NCI-H524 treated with DMSO at 0.1 percent for 48 hours (cell line): ENCODE measurements around the gene KCNQ5.

ENCODE experiments used
- DNase-seq: peaks from one replicate; lab custom pipeline; 2025; lab: John Stamatoyannopoulos, UW

KCNQ5 gene

DNA sequence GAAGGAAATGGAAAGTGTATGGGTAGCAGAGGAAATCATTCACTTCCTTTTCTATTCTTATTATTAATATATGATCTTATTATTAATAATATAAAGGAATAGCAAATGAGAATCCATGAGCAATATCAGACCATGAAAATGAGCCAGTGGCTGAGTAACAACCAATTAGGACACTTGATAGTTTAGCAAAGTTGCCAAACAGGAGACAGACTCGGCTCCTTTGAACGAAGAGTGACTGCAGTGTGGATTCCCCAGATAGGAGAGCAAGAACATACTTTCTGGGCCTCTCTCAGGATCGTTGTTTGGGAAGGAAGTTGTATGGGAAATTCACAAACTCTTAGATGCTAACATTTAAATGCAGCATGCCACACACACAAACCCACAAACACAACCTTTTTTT lies 381.4 kb downstream of the KCNQ5 start:
- no peak for DNase-seq

DNA sequence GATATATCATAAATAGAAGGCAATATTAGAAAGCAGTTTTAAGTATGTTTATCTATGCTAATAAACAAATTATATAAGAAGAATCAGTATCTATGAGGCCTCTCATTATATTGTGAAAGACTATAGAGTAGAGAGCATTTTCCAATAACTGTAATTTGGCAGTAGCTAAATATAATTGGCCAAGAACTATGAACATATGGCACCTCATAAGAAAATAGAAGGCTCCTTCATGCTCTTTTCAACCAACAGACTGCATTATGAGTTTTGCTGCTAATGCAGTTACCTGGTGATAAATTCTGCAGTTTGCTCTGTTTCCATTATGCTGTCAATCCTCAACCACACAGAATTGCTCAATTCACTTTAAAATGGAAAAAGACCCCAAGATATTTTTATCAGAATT lies 382.4 kb downstream of the KCNQ5 start:
- DNase-seq = no peak

DNA sequence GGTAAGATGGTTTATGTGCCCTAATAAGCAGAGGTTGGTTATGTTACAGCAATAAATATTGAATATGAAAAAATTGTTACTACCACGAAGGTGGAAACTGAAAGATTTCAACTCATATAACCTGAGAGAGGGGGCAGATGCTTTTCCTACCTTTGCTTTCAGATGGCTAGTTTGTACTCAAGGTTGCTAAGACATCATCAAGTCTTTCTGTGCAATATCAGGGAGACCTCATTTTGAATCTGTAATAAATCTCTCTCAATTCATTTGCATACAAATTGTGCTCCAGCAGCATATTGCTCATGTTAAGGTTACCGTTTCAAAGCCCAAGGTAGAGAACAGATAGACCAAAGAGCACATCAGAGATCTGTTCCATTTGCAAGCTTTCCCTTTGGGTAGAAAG lies 383.0 kb downstream of the KCNQ5 start:
- no peak for DNase-seq

DNA sequence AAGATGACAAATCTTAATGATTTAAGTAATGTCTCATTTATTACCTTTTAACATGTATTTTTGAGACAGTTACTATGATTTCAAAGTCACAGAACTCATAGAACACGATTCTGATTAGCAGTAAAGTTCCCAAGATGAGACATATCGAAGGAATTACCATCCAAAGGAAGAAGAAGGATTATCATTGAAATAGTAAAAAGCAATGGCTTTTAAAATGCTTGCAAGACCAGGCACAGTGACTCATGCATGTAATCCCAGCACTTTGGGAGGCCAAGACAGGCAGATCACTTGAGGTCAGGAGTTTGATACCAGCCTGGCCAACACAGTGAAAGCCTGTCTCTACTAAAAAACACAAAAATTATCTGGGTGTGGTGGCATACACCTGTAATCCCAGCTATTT lies 384.3 kb downstream of the KCNQ5 start:
- DNase-seq = no peak

DNA sequence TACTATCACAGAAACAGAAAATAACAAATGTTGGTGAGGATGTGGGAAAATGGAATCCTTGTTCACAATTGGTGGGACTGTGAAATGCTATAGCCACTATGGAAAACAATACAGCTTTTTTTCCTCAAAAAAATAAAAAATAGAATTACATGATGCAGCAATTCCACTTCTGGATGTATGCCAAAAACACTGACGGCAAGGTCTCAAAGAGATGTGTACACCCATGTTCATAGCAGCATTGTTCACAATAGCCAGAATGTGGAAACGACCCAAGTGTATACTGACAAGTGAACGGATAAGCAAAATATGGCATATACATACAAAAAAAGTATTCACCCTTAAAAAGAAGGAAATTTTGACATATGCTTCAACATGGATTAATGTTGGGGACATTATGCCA lies 390.1 kb downstream of the KCNQ5 start:
- no peak for DNase-seq

DNA sequence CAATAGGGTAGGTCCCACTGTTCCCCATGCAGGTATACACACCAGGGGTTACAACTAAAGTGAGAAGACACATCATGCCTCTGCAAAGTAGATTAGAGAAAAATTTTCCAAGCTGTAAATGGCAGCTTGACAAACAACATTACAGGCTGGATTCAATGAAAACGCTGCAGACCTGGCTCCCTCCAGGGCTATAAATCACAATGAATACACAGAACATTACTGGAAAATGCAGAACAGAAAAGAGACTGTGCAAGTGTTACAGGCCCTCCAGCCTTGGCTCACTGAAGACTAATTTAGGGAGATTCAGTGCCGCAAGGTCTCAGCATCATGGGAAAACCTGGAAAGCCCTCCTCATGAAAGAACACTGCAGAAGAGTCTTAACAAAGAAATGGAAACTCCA lies 395.6 kb downstream of the KCNQ5 start:
- DNase-seq = no peak

DNA sequence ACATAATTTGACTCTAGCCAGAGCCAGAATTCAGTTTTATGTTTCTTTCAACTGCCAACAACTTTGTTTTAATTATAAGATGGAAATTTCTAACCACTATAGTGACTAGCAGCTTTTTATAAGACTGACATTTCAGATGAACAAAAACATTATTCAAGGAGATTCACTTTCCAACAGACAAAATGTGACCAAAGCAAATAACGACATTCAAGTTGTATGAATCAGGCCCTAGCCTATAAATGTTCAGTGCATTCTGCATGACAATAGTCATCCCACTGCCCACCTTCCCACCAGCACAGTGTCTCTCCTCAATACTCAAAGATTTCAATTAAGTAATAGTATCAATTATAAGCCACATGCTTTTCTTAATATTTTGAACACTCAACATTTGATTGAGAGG lies 402.7 kb downstream of the KCNQ5 start:
- no peak for DNase-seq

DNA sequence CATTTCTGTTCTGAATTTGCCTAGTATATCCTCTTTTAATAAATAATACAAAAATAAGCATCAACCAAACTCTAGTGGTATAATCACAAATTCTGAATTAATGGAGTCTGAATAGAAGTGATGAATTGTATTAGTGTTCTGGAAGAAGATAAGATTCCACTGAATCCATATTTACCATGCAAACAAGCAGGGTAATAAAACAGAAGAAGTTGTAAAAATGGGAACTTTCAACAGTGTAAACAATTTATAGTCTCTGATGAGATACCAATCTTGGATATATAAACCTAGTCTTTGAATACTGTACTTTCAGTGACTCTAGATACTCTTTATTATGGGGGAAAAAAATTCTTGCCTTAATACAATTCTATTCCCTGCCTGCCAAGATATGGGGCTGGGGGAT lies 405.8 kb downstream of the KCNQ5 start:
- DNase-seq = no peak

DNA sequence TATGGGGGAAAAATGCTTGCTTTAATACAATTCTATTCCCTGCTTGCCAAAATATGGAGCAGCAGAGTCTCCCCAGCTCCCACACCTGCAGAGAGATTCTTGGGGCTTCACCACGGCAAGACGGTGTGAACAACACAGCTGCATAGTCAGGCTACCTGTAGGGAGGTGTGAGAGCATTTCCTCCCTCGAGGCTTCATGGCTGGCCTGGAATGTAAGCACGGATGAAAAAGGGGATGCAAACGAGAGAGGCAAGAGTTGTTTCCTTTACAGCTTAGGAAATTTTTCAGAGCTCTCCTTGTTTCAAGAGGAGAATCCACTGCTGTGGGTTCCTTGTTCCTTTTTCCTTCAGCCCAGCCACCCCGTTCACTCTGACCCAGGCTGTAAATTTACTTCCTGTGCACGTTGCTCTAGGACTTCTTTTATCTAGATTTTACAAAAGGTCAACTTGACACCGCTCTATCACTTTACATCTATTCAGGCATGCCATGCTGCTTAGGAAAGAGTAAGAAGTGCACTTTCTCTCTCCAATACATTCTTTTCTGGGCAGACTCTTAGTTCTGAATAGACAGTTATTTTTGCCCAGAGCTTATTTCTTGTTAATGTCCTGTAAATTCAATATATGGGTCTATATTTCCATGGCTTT lies 406.4 kb downstream of the KCNQ5 start:
- no peak for DNase-seq

DNA sequence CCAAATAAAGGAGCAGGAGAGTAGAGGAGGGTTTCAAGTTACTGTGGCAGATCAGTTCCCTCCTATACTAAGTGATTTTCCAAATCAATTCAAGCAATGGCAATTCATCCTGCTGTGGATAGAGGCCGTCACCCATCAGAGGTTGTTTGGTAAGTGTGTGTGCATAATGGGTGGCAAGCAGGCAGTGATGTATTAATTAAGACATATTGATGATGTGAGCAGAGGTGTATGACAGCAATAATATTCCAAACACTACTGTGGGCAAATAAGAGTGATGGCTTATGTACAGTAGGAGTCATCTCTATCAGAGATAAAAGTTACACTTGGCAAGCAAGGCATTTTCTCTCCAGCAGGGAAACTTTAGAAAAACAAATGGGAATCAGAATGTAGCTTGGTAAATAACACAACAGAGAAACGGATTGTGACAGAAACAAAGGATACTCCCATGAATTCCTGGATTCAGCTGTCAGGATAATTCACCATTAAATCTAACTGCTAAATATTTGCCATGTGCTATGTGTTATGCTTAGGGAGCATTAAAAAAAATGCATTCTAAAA lies 407.1 kb downstream of the KCNQ5 start:
- DNase-seq = no peak

DNA sequence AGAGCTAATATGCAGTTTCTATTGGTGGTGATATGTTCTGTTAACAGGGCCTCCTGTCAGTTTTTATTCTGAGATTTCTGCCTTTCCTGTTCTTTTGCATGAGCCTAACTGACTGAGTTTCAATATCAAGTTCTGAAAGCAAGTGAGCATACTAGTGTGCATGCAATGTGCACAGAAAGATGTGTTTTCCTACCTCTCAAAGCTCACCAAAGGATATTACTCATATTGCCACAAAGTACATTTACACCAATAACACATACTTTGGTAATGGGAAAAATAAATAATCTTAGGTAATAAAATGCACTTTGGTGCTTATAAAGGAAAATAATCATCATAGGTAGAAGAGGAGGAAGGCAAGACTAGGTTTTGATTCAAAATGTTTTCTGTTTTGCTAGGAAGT lies 408.4 kb downstream of the KCNQ5 start:
- DNase-seq = no peak

DNA sequence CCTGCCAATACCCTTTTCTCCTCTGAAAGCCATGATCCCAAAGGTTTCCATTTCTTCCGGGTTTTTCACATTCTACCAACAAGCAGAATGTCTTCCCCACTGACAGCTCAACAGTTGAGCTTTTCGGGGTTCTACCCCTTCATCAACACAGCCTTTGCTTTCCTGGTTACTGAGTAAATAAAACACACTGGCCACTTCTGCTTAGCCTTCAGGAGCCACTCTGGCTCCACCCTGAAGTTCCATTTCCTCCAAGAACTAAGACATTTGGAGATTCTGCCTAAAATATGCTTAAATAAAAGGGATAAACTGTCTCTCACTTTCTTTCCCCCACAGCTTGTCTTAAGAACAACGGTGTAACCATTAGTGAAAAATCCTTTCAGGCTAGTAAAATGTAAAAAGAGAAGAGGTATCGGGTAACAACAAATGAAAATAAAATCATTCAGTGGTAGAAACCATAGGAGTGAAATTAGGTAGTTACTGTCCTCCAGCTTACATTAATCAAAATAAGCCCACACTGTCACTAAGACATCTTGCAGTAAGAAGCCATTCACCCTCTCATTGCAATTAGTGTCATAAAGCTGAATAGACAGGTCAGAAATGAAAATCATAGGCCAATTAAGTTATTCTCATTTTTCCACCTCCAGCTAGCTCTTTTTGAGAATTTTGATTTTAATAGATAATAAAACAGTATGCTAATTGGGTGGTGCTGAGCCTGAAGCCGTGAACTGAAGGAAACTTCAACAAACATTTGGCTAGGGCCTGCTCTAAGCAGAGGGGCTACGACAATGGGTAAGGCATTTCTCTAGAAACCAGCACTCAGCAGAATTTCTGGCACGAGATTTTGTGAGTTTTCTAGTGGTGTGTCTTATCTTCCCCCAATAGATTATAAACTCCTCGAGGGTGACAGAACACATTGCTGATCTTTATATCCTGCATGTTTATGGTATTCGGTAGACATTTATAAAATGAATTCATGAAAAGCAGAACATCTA lies 409.2 kb downstream of the KCNQ5 start:
- no peak for DNase-seq

DNA sequence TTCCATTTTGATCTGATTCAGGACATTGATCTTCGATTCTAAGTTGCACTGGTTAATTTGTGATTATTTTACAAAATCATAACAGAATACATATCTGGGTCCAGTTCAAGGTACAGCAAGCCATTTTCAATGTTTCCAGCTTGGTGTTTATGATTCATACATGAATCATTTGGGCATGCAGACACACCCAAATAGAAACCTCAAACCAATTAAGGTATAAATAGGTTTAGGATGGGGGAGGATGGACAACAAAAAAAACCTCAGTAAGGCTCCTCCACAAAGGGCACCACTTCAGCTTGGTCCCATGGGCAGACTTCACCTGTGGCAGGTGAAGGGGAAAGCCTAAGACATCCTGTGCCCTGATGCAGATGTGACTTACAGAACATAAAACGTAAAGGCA lies 410.7 kb downstream of the KCNQ5 start:
- DNase-seq = no peak

DNA sequence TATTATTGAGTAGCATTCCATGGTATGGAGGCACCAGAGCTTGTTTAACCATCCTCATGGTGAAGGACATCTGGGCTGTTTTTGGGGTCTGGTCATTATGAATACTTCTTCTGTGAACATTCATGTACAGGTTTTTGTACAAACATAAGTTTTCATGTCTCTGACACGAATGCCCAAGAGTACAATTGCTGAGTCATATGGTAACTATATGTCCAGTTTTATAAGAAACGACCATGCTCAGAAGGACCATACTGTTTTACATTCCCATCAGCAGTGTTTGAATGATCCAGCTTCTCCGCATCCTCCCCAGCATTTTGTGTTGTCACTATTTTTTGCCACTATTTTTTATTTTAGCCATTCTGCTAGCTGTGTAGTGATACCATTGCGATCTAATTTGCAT lies 414.8 kb downstream of the KCNQ5 start:
- no peak for DNase-seq

DNA sequence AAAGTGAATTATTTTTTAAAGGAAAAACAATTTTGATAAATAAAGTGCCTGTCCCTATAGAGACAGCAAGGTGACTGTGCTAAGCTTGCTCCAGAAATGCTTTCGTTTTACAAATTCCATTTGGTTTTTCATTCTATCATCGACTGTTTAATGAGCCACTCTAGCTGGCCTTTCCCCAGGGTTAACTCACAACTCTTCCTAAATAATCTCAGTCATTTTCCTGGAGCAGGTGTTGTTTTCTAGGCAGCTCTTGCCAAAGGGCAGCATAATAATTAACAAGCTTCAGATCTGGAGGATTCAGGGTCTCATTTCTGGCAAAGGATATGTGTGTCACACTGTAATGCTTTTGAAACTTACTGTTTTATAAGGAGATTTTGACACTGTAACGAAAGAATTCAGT lies 419.2 kb downstream of the KCNQ5 start:
- DNase-seq = no peak

DNA sequence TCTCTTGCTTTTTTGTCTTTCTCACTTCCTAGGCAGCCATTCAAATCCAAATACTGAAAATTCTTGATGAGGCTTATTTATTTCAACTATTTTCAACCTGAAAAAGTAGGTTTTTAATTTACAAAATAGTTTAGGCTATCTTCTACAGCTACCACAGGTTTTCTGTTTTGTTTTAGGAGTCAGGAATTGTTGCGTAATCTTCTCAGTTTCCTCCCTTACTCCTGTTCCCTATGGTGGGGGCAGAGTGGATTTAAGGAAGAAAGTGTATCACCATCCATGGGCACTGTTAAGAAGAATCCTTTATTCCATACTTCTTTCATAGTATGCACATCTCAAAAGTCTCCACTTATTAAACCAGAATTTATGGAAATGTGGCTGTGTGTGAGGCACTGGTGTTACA lies 421.0 kb downstream of the KCNQ5 start:
- no peak for DNase-seq

DNA sequence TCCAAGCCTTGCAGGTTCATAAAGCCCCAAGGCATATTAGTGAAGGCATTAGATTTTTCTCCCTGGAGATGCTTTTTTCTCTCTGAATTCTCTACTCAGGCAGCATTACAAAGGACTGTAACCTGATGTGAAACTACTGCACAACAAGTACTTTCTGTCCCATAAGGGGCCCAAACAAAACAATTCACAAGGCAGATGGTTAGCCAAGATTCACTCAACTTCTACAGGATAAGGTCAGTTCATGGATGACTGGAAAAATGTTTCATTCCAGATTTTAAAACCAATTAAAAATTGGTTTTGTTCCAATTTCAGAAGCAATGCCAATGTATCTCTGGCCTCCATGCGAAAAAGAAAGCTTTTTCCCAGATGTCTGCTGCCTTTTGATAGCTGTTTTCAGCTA lies 421.6 kb downstream of the KCNQ5 start:
- no peak for DNase-seq

DNA sequence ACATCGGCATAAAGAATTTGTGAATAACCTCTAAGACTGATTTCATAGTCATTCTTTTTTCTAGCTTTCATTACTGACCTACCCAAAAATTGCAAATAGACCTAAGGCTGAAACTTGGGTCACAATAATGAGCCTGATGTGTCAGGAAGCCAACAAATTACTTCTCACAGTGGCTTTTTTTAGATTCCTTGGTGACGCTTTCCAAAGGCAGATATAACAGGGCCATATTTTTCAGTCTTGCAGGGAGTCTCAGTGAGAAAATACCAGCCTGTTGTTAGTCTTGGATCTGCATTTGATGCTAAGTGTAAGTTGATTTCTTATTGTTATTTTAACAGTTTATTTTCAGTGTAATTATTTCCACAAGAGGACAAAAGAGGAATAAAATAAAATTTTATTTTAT lies 423.7 kb downstream of the KCNQ5 start:
- DNase-seq = no peak

DNA sequence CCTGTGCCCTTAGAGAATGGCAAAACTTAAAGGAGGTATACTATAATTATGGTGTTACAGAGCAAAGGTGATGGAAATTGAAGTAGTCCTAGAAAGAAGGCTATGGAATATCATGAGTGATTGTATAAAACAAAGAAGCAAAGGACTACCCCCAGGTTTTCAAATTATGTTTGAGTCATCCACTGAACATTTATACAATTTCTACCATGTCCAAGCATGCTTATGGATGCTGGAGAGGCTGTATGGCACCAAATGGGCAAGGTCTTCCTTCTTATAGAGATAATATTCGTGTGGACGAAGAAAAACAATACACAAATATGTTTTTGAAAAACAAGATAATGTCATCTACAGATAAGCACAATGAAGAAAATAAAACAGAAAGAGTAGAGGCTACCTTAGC lies 425.9 kb downstream of the KCNQ5 start:
- no peak for DNase-seq

DNA sequence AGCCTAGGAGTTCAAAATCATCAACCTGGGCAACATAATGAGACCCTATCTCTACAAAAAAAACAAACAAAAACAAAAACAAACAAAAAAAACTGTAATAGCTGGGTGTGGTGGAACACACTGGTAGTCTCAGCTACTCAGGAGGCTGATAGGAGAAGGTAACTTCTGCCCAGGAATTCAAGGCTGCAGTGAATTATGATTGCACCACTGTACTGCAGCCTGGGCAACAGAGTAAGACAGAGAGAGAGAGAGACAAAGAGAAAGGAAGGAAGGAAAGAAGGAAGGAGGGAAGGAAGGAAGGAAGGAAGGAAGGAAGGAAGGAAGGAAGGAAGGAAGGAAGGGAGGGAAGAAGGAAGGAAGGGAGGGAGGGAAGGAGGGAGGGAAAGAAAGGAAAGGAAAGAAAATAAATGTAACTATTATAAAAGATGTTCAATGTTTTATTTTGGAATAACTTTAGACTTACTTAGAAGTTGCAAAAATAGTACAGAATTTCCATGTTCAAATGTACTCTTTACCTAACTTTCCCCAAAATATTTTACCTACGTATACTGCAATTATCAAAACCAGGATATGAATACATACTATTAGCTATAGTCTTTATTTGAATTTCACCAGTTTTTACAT lies 428.2 kb downstream of the KCNQ5 start:
- no peak for DNase-seq

DNA sequence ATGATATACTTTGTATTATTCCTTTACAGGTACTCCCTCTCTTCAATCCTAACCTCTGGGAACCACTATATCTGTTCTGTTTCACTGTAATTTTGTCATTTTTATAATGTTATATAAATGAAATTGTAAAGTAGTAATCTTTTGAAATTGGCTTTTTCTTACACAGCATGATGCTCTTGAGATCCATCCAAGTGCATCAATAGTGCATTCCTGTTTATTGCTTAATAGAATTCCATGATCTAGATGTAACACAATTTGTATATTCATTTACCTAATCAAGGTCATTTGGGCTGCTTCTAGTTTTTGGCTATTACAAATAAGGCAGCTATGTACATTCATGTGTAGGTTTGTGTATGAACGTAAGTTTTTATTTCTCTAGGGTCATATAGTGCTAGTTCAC lies 428.8 kb downstream of the KCNQ5 start:
- DNase-seq = no peak

DNA sequence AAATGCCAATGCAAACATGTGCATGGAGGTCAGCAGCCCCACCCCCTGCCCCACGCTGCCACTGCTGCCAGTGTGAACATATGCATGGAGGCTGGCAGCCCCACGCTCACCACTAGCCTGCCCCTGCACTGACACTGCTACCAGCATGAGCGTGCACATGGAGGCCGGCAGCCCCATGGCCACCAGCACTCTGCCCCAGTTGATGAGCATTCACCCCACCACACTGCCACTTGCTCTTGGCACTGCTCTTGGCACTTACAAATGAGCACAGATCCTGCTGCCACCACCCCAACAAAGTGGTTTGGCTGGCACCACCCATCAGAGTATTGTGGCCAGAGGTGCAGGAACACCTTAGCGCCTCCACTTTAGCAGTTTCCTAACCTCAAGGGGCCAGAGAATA lies 429.3 kb downstream of the KCNQ5 start:
- no peak for DNase-seq

DNA sequence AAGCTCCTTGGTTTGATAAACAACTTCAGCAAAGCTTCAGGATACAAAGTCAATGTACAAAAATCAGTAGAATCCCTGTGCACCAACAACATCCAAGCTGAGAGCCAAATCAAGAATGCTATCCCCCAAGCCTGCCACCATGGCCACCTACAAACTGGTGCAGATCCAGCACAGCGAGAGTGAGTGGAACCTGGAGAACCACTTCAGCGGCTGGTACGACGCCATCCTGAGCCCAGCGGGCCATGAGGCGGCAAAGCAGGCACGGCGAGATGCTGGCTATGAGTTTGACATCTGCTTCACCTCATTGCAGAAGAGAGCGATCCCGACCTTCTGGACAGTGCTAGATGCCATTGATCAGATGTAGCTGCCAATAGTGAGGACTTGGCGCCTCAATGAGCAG lies 433.1 kb downstream of the KCNQ5 start:
- no peak for DNase-seq
